ENCODE results near the gene GNA12. TPM values are rescaled to one million over a fixed set of nuclear protein-coding genes. Genes with fewer than 3 reads are reported as not detected.
A peak's percentile ranks its signal among the peaks of the same experiment; 100 is the strongest.

The GNA12 gene
- total RNA-seq, 3 donors from 2014 or later: 21.7 to 57.7 (median 25.7) TPM

GRCh38 chr7:2819954-2820397 lies 24.1 kb downstream of the GNA12 start:
- Histone ChIP-seq H3K9me3 (no peaks in the 10 kb centered on the region), H3K4me3 (no peak overlapping the region), H3K36me3 (ENCODE audit: low read depth) (no peaks in the 10 kb centered on the region), H3K4me1 (ENCODE audit: low read depth) (peaks cover 16% of the 10 kb centered on the region)
- DNase-seq: no peak
- TF ChIP-seq CTCF (IDR thresholded peaks at IDR 0.05): no peak
- intact Hi-C loops (cut with DNase I, micrococcal nuclease): no loop called here
- ATAC-seq: peak; percentile 22

- intact Hi-C loops (cut with DNase I, micrococcal nuclease): no loop called here
- DNase-seq (no peak), ATAC-seq (no peak)
- TF ChIP-seq CTCF (IDR thresholded peaks at IDR 0.05): no peak
- Histone ChIP-seq H3K4me1 (ENCODE audit: low read depth) (peaks cover 16% of the 10 kb centered on the region), H3K4me3 (no peak overlapping the region), H3K9me3 (no peaks in the 10 kb centered on the region), H3K36me3 (ENCODE audit: low read depth) (no peaks in the 10 kb centered on the region)
Measured at GRCh38 chr7:2819161-2819953, 24.8 kb downstream of the GNA12 start.

GRCh38 chr7:2818653-2819052 lies 25.5 kb downstream of the GNA12 start:
- H3K4me1 ChIP-seq (ENCODE audit: low read depth): peaks cover 16% of the 10 kb centered on the region
- TF ChIP-seq CTCF (IDR thresholded peaks at IDR 0.05): no peak

GRCh38 chr7:2818121-2818520 lies 26.0 kb downstream of the GNA12 start:
- no peak for TF ChIP-seq CTCF (IDR thresholded peaks at IDR 0.05)
- ATAC-seq (no peak), DNase-seq (no peak)
- H3K4me1 ChIP-seq (ENCODE audit: low read depth): peaks cover 16% of the 10 kb centered on the region
- no peak overlapping the region for H3K4me3 ChIP-seq
- intact Hi-C loops (cut with DNase I, micrococcal nuclease): no loop called here
- H3K9me3 ChIP-seq: no peaks in the 10 kb centered on the region
- H3K36me3 ChIP-seq (ENCODE audit: low read depth): no peaks in the 10 kb centered on the region

More at GRCh38 chr7:2818653-2819052, 25.5 kb downstream of the GNA12 start:
- H3K4me3 ChIP-seq: no peak overlapping the region
- intact Hi-C loops (cut with DNase I, micrococcal nuclease): no loop called here
- no peak for ATAC-seq
- no peaks in the 10 kb centered on the region for H3K9me3 ChIP-seq
- H3K36me3 ChIP-seq (ENCODE audit: low read depth): no peaks in the 10 kb centered on the region
- no peak for DNase-seq

GRCh38 chr7:2817456-2817855 lies 26.7 kb downstream of the GNA12 start:
- intact Hi-C loops (cut with DNase I, micrococcal nuclease): no loop called here
- Histone ChIP-seq H3K4me3 (no peak overlapping the region), H3K36me3 (ENCODE audit: low read depth) (no peaks in the 10 kb centered on the region), H3K4me1 (ENCODE audit: low read depth) (peaks cover 16% of the 10 kb centered on the region), H3K9me3 (no peaks in the 10 kb centered on the region)
- TF ChIP-seq CTCF (IDR thresholded peaks at IDR 0.05): no peak
- no peak for DNase-seq
- ATAC-seq: no peak
